Fibroblast of lung (primary cell): ENCODE results near the gene HDAC4. TPM values are rescaled to one million over a fixed set of nuclear protein-coding genes. Genes with fewer than 3 reads are reported as not detected.

Source experiments
- DNase-seq, 2 donors: peaks; one replicate each; pipeline versions ENCODE4 v3.0.0 to v3.0.0-alpha.2; 2010; ENCODE audit warnings: low read depth in 2 of 2
- H2AFZ ChIP-seq: 2 replicates; pipeline ENCODE4 v1.5.1; 2012; ENCODE audit warnings: low read length, control low read depth, inconsistent platforms
- H3K27ac ChIP-seq: 2 replicates; pipeline ENCODE4 v1.5.1; 2011; ENCODE audit warnings: low read length, control low read depth; ENCODE audit not compliant: insufficient read depth
- H3K27me3 ChIP-seq: 2 replicates; pipeline ENCODE4 v1.5.1; 2011; ENCODE audit warnings: mild to moderate bottlenecking, low read length; ENCODE audit not compliant: control insufficient read depth, insufficient read depth
- H3K36me3 ChIP-seq: 2 replicates; pipeline ENCODE4 v1.5.1; 2011; ENCODE audit warnings: low read length; ENCODE audit not compliant: control insufficient read depth, insufficient read depth
- H3K4me1 ChIP-seq: 2 replicates; pipeline ENCODE4 v1.5.1; 2011; ENCODE audit warnings: low read length; ENCODE audit not compliant: control insufficient read depth, insufficient read depth; ENCODE audit errors: extremely low read depth
- H3K4me2 ChIP-seq: 2 replicates; pipeline ENCODE4 v1.5.1; 2011; ENCODE audit warnings: low read length, control low read depth; ENCODE audit not compliant: insufficient read depth; ENCODE audit errors: extremely low read depth
- H3K4me3 ChIP-seq, 4 experiments: fragments of 200-600 bp in 1 of 4; sonication (generic) in 1 of 4; replicated peaks in 1 of 4; 2 replicates each; pipeline ENCODE4 v1.5.1; 2011 to 2016; ENCODE audit warnings: low read length in 4 of 4, low read depth in 3 of 4, mild to moderate bottlenecking in 3 of 4, control low read depth in 2 of 4, inconsistent platforms in 1 of 4, mixed read lengths in 1 of 4; ENCODE audit not compliant: insufficient read depth in 1 of 4; ENCODE audit errors: control extremely low read depth in 1 of 4
- H3K79me2 ChIP-seq: 2 replicates; pipeline ENCODE4 v1.5.1; 2012; ENCODE audit warnings: mild to moderate bottlenecking, low read length, inconsistent platforms; ENCODE audit not compliant: control insufficient read depth, insufficient read depth
- H3K9ac ChIP-seq: 2 replicates; pipeline ENCODE4 v1.5.1; 2011; ENCODE audit warnings: mild to moderate bottlenecking, low read length, control low read depth; ENCODE audit not compliant: insufficient read depth
- H3K9me3 ChIP-seq: 2 replicates; pipeline ENCODE4 v1.5.1; 2012; ENCODE audit warnings: low read depth, low read length; ENCODE audit not compliant: control insufficient read depth, insufficient read depth
- H4K20me1 ChIP-seq: 2 replicates; pipeline ENCODE4 v1.5.1; 2011; ENCODE audit warnings: low read length; ENCODE audit not compliant: control insufficient read depth, insufficient read depth; ENCODE audit errors: extremely low read depth
- EZH2 ChIP-seq: IDR thresholded peaks from 2 replicates; pipeline ENCODE4 v1.5.1; 2012; ENCODE audit warnings: low read length, control low read depth, mild to moderate bottlenecking; ENCODE audit errors: missing control alignments
- polyA plus RNA-seq, 2 donors: library from polyadenylated mRNA; depleted of rRNA in 1 of 2; stranded (reverse) in 1 of 2; unstranded in 1 of 2; fragments of >200 nt; gene quantifications; 2 replicates each; pipeline ENCODE4 v1.2.1, GENCODE V29; 2011 to 2012; ENCODE audit warnings: missing spikeins in 1 of 2
- total RNA-seq: library from RNA; depleted of rRNA; stranded (reverse); fragments of >200 nt; gene quantifications from 2 replicates; pipeline ENCODE4 v1.2.1, GENCODE V29; 2014
- TF ChIP-seq, protein P1 (sequence below), 2 donors: IDR thresholded peaks in 1 of 2; conservative IDR thresholded peaks in 1 of 2; 1 replicate in 1 of 2; 2 replicates in 1 of 2; pipeline ENCODE4 v1.5.1; 2011 to 2012; ENCODE audit warnings: low read length in 2 of 2, control low read depth in 1 of 2, inconsistent platforms in 1 of 2, low read depth in 1 of 2, mild to moderate bottlenecking in 1 of 2

Gene HDAC4
- total and polyA plus RNA-seq, 2 donors (not counting 1 experiment from before 2014, with no cell fraction given): 7.4 to 19.8 TPM

DNA sequence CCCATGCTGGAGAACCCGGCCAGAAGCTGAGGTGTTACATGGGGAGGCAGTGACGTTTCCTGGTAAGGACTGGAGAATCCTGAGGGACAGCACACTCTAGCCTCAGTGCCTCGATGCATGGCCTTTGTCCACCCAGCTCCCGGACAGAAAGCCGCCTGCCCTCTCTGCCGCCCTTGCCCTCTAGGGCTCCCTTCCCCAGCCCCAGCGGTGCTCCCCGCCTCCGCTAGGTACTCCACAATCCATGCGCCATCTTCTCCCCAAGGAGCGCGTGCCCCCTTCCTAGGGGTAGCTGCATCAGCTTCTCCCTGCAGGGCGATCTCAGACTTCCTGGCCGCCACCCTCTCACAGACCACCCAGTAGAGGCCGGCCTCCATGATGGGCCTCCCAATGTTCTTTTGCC is 301.3 kb downstream of the HDAC4 start:
- no peaks in the 10 kb centered on the region for H3K4me1 ChIP-seq
- H3K9ac ChIP-seq: no peak overlapping the region
- H3K36me3 ChIP-seq: no peaks in the 10 kb centered on the region
- H3K9me3 ChIP-seq: no peaks in the 10 kb centered on the region
- no peak overlapping the region for H3K27ac ChIP-seq
- no peak overlapping the region for H3K4me3 ChIP-seq
- no peak overlapping the region for H2AFZ ChIP-seq
- DNase-seq: no peak
- no peaks in the 10 kb centered on the region for H4K20me1 ChIP-seq
- TF ChIP-seq, protein P1, sequence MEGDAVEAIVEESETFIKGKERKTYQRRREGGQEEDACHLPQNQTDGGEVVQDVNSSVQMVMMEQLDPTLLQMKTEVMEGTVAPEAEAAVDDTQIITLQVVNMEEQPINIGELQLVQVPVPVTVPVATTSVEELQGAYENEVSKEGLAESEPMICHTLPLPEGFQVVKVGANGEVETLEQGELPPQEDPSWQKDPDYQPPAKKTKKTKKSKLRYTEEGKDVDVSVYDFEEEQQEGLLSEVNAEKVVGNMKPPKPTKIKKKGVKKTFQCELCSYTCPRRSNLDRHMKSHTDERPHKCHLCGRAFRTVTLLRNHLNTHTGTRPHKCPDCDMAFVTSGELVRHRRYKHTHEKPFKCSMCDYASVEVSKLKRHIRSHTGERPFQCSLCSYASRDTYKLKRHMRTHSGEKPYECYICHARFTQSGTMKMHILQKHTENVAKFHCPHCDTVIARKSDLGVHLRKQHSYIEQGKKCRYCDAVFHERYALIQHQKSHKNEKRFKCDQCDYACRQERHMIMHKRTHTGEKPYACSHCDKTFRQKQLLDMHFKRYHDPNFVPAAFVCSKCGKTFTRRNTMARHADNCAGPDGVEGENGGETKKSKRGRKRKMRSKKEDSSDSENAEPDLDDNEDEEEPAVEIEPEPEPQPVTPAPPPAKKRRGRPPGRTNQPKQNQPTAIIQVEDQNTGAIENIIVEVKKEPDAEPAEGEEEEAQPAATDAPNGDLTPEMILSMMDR (conservative IDR thresholded peaks at IDR 0.05 in 1 of 2, IDR thresholded peaks at IDR 0.05 in 1 of 2; ENCODE audit: low read depth in 1 of 2, low read length in 2 of 2): no peak
- no peak for TF ChIP-seq EZH2
- H3K27me3 ChIP-seq: no peaks in the 10 kb centered on the region
- H3K4me2 ChIP-seq: no peak overlapping the region
- no peaks in the 10 kb centered on the region for H3K79me2 ChIP-seq

DNA sequence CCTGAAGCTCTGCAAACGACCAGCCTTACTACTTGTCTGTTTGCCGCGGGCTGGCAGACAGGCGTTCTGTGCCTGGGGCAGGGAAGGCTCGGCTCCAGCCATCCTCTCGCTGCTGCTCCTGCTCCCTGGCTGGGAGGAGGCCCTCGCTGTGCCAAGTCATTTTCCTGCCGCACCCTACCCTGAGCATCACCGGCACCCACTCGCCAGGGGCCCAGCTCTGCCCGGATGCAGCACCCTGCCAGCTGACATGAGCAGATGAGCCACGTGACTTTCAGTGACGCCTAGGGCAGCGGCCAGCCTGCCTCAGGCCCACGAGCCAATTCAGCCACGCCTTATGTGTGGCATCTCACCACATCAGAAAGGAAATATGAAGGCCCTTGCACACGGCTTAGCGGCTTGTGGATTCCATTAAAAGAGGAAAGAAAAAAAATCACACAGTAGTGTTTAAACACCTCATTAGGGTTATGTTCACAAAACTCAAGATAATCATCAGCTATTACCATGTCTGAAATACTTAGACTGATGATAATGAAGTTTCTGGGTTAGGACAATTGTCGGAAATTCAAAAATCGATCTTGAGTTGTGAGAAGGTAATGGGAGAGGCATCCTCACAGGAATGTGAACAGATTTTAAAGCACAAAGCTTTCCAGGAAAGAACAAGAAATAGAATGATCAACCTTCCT is 302.4 kb downstream of the HDAC4 start:
- no peaks in the 10 kb centered on the region for H4K20me1 ChIP-seq
- H3K36me3 ChIP-seq: no peaks in the 10 kb centered on the region
- TF ChIP-seq, protein P1 (conservative IDR thresholded peaks at IDR 0.05 in 1 of 2, IDR thresholded peaks at IDR 0.05 in 1 of 2; ENCODE audit: low read depth in 1 of 2, low read length in 2 of 2): no peak
- no peak for TF ChIP-seq EZH2
- DNase-seq: no peak
- no peak overlapping the region for H3K4me3 ChIP-seq
- H2AFZ ChIP-seq: no peak overlapping the region
- H3K27me3 ChIP-seq: no peaks in the 10 kb centered on the region
- H3K4me1 ChIP-seq: no peaks in the 10 kb centered on the region
- no peak overlapping the region for H3K27ac ChIP-seq
- H3K9me3 ChIP-seq: no peaks in the 10 kb centered on the region
- no peaks in the 10 kb centered on the region for H3K79me2 ChIP-seq
- no peak overlapping the region for H3K9ac ChIP-seq
- no peak overlapping the region for H3K4me2 ChIP-seq

DNA sequence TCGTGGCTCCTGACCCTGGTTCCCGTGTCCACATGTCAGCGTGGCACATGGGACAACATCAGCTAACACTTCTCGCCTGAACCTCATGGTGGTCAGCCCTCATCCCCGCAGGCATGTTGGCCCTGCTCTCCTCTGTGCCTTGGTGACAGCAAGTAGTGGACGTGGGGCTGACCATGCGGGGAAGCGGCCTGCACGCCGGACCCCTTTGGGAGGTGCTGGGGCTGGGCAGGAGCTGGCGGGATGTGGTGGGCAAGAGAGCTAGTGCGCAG is 303.5 kb downstream of the HDAC4 start:
- Histone ChIP-seq H3K4me2 (no peak overlapping the region), H3K79me2 (no peaks in the 10 kb centered on the region), H4K20me1 (no peaks in the 10 kb centered on the region), H2AFZ (no peak overlapping the region), H3K27ac (no peak overlapping the region), H3K4me3 (no peak overlapping the region), H3K9me3 (no peaks in the 10 kb centered on the region), H3K36me3 (no peaks in the 10 kb centered on the region), H3K4me1 (no peaks in the 10 kb centered on the region), H3K27me3 (no peaks in the 10 kb centered on the region), H3K9ac (no peak overlapping the region)
- DNase-seq: no peak
- no peak for TF ChIP-seq EZH2
- TF ChIP-seq, protein P1 (conservative IDR thresholded peaks at IDR 0.05 in 1 of 2, IDR thresholded peaks at IDR 0.05 in 1 of 2; ENCODE audit: low read depth in 1 of 2, low read length in 2 of 2): no peak
